NCI-H1105 treated with DMSO at 0.1 percent for 48 hours (cell line): Measurements from ENCODE around the gene RPGRIP1.
"Not testable (repeated sequence)": the region's sequence is repeated elsewhere in the genome, so short reads cannot be mapped to it uniquely, and the experiment has no call there.

Source experiments
- DNase-seq: peaks from one replicate; lab custom pipeline; 2025; lab: John Stamatoyannopoulos, UW

Gene RPGRIP1

GRCh38 chr14:21302013-21302835 is 22.3 kb downstream of the RPGRIP1 start:
- no peak for DNase-seq

GRCh38 chr14:21302836-21303140 is 22.9 kb downstream of the RPGRIP1 start:
- DNase-seq: not testable (repeated sequence)

- DNase-seq: no peak
Measured at GRCh38 chr14:21307637-21308036, 27.8 kb downstream of the RPGRIP1 start.

GRCh38 chr14:21308132-21308478 is 28.2 kb downstream of the RPGRIP1 start:
- no peak for DNase-seq

- no peak for DNase-seq
Measured at GRCh38 chr14:21308479-21309237, 28.8 kb downstream of the RPGRIP1 start.

GRCh38 chr14:21309238-21309636 is 29.4 kb downstream of the RPGRIP1 start:
- DNase-seq: no peak

GRCh38 chr14:21309956-21310355 is 30.1 kb downstream of the RPGRIP1 start:
- DNase-seq: no peak

- no peak for DNase-seq
Measured at GRCh38 chr14:21311614-21312013, 31.7 kb downstream of the RPGRIP1 start.

GRCh38 chr14:21313512-21313911 is 33.6 kb downstream of the RPGRIP1 start:
- DNase-seq: no peak

- no peak for DNase-seq
Measured at GRCh38 chr14:21317398-21317797, 37.5 kb downstream of the RPGRIP1 start.

GRCh38 chr14:21320913-21321312 is 41.0 kb downstream of the RPGRIP1 start:
- DNase-seq: no peak

- DNase-seq: no peak
Measured at GRCh38 chr14:21322716-21323115, 42.8 kb downstream of the RPGRIP1 start.

- DNase-seq: no peak
Measured at GRCh38 chr14:21326972-21327371, 47.1 kb downstream of the RPGRIP1 start.
